GM18508 (cell line): Measurements from ENCODE around the gene DLGAP3.

ENCODE experiments used
- ATAC-seq: cut with Tn5 transposase; IDR thresholded peaks from one replicate; pipeline ENCODE4 v1.9.1; 2021; ENCODE audit warnings: moderate number of reproducible peaks; ENCODE audit not compliant: insufficient read depth, unreplicated experiment

The DLGAP3 gene

DNA sequence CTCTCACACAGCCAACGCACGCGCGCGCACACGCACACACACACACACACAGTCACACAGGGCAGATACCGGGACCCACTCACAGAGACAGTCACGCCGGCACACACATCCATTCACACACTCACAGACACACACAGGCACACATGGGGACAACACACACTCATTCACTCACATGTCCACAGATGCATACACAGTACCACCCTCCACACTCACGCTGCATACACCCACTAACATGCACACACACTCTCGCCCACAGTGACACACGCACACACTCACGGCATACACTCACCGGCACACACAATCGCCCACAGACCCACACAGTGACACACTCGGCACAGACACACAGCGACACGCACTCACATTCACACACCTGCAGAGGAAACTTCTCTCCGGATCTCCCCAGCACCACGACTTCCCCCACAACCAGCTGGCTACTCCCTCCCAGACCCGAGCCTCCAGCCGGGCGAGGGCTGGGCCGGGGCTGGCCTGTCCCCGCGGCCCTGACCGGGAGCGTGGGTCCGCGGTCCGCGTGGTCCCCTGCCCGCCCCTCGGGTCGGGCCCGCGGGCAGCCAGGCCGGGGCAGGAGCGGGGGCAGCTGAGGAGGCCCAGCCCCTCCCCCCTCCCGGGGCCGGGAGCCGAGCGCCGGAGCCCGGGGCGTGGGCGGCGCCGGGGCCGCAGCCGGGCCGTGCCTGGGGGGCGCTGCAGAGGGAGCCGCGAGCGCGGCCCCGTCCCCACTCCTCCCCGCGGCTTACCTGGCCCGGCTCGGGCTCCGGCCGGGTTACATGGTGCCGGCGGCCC lies 552 bp downstream of the DLGAP3 start:
- ATAC-seq: no peak

GRCh38 chr1:34928066-34928696 lies 1.3 kb downstream of the DLGAP3 start:
- ATAC-seq: no peak

DNA sequence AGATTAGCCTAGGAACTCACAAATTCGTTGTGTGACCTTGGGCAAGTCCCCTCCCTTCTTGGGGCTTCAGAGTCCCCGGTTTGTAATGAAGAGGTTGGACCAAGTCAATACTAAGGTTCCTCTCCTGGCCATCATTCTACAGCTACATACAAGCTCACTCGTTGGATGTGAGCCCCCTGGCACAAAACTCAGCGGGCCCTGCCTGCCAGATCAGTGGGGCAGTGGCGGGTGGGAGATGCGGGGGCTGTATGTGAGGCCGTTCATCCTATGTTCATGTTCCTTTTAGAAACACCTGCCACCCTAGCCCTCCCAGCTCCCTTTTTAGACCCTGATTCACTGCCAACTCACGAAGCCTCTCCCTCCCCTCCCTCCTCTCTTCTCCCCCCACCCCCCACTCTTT lies 2.1 kb downstream of the DLGAP3 start:
- ATAC-seq: no peak

- ATAC-seq: no peak
Measured at GRCh38 chr1:34926894-34927293, 2.6 kb downstream of the DLGAP3 start.

- no peak for ATAC-seq
Measured at GRCh38 chr1:34926156-34926555, 3.3 kb downstream of the DLGAP3 start.

GRCh38 chr1:34925730-34926129 lies 3.7 kb downstream of the DLGAP3 start:
- no peak for ATAC-seq

GRCh38 chr1:34924759-34925555 lies 4.5 kb downstream of the DLGAP3 start:
- no peak for ATAC-seq

DNA sequence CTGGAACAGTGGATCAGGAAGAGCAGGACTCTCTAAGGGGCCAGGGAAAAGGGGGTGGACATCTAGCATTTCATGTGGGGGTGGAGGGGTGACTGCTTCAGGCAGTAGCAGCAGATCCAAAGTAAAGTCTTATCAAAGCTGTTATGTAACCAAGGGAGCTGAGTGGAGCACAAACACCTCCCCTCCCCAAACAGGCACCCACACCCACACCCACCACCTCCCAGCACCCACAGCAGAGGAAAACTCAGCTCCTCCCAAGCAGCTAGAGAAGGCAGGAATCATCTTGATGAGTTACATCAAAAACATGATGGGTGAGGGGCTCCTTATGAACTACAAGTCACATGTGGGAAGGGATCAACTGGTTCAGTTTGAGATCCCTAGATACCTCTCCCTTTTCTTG lies 6.0 kb downstream of the DLGAP3 start:
- ATAC-seq: no peak

DNA sequence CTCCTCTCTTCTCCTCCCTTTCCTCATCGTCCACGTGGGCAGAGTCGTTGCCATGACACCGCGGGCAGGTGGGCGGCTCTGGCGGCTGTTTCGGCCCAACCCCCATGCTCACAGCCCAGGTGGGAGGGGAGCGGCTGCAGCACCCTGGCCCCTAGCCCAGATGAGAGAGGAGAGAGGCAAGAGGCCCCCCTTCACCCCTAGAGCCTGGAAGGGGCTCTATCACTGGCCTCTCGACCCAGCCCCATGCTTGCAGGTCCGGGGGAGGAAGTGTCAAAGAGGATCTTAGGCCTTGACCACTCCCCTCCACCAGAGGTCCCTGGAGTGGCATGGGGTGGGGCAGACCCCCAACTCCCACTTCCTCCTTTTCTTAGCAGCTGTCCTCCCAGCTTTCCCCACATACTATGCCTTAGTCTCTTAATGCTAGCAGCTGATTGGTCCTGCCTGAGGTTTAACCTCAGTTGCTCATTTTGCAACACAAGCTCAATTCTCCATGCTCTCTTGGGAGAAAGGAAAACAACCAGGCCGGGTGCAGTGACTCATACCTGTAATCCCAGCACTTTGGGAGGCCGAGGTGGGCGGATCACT lies 10.4 kb downstream of the DLGAP3 start:
- ATAC-seq: no peak

DNA sequence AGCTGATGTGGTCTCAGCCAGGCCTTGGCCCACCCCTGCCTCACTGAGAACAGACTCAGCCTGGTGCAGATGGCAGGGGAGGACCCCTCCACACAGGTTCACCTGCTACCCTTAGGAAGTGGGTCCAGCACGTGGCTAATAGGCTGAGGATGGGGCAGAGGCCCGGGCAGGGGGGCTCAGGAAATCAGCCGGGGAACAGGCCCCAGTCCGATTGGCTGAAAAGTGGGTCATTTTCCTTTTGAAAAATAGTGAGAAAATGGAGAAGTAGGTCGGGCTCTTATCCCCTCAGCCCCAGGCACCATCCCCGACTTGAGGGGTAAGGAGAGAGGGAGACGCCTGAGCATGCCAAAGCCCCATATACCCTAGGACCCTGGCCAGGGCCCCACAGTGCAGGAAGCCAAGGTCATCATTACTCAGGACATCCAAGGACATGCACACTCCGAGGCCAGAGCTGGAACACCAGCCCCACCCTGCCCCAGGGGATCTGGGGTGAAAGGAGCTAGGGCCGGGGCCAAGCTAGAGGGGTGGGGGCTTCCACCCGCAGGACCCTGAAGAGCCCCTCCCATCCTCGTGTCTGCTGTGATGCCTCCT lies 11.0 kb downstream of the DLGAP3 start:
- ATAC-seq: no peak

DNA sequence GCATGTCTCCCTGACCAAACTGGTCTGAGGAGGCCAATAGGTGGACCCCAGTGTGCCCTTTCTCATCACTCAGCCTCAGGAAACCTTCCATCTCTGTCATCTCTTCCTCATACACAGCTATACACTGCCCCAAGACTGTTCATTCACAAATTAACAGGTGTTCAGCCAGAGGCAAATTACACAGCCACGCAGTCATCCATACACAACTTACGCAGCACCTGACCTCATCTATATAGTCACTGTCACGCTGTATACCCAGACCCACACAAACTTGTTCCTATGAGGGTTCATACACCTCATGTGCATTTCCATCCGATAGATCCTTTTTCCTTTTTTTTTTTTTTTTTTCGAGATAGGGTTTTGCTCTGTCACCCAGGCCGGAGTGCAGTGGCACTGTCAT lies 12.4 kb downstream of the DLGAP3 start:
- no peak for ATAC-seq

DNA sequence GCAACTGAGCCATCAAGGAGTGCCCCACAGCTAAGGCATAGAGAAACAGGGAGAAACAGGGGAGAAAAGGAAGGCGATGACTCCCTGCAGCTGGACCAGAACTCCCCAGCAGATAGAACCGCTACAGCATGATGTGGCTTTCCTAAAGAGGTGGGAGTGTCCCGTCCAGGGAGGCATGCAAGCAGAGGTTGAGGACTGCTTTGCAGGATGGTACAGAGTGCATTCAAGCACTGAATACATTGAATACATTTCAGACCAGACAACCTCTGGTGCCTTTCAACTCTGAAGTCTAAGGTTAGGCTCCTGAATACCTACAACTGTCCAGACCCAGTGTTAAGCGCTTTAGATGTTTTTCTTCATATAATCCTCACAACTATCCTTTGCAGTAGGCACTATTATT lies 13.3 kb downstream of the DLGAP3 start:
- ATAC-seq: no peak

- no peak for ATAC-seq
Measured at GRCh38 chr1:34915521-34915920, 13.9 kb downstream of the DLGAP3 start.

DNA sequence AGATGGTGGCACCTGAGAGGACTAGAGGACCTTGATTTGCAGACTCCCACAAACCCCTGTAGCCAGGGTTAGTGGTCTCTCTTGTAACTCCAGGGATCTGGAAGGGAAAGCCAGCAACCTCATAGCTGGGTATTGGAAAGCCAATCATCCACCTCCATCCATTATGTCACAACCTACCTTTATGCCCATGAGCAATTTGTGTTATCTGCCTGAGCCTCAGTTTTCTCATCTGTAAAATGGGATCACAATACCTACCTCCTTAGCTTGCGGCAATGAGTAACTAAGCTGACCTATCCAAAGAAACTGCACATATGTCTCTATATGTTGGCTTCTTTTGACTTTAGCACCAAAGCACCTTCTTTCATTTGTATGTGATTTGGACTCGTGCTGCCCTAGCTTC lies 14.5 kb downstream of the DLGAP3 start:
- no peak for ATAC-seq

DNA sequence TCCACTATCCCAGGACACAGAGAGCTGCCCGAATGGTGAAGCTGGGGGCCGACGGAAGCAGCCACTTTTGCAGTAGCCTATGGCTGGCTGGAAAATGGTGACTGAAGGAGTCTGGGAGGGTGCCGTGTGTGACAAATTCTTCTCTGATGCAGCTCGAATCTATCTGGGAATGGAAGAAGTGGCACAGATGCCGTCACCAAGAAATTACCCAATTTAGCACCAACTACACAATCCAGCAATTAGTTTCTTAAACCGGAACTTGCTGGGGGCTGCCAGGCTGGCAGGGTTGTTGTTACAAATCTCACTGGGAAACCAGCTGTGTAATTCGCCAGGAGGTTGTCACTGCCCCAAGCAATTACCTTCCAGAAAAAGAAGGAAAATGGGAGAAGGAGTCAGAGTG lies 18.0 kb downstream of the DLGAP3 start:
- ATAC-seq: no peak

- ATAC-seq: no peak
Measured at GRCh38 chr1:34910425-34910824, 19.0 kb downstream of the DLGAP3 start.

GRCh38 chr1:34908369-34908768 lies 21.1 kb downstream of the DLGAP3 start:
- ATAC-seq: no peak

DNA sequence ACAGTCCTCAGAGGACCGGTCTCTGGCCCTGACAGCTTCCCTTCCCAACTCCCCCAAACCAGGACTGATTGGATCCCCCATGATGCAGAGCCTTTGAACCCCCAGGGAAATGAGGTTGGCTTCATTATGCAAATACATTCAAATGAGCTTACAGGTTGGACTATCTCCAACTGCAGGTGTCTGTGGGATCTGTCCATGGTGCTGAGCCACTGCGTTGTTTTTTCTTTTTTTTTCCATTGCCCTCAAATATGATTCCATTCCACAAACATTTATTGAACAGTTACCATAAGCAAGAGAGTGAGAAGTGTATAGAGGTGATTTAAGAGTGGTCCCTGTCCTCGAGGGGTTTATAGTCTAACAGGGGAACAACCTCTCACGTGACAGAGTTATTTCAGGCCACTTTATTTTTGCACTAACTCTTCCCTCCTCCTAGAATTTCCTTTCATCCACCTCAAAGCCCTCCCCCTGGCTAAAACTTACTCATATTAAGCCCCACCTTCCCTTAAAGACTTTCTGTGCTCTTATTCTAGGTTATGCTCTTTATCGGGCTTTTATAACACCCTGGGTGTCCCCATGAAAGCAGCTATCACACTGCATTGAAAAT lies 21.9 kb downstream of the DLGAP3 start:
- ATAC-seq: no peak

DNA sequence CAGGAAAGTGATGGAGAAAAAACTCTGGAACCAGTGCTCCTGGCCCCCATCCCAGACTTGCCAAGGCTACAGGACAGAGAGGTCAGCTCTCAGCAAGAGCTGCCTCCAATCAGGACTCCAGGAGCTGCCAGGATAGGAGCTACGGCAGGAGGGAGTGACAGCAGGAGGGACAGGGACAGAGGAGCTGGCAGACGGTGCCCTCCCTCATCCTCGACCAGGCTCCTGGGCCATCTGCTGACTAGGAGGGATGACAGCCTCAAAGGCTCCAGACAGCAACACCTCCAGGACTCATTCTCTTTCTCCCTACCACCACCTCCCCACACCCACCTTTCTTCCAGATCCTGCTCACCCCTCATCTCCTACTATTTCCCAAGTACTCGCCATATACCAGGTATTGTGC lies 22.7 kb downstream of the DLGAP3 start:
- no peak for ATAC-seq

DNA sequence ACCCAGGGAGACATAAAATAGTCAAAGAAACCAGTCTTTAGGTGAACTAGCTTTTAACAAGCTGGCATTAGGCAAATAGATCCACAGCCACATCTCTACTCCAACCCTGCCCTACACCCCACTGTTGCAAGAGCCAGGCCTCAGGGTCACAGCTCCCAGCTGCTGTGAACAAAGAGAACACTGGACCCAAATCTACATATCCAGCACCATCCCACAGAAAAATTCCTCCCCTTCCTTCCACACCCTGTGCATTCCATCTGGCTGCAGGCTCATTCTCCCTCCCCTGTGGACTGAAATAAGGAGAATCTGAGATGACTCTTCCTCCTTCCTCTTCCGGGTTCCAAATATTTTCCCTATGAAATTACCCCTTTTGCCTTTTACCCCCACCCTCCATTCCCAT lies 23.2 kb downstream of the DLGAP3 start:
- no peak for ATAC-seq
